GM12872 (cell line): ENCODE data around the gene CTXND2.

ENCODE experiments used
- CTCF ChIP-seq: IDR thresholded peaks from 3 replicates; pipeline ENCODE4 v1.5.1; 2011; ENCODE audit warnings: low read depth, mild to moderate bottlenecking, low read length, moderate library complexity; ENCODE audit not compliant: insufficient read depth

CTXND2 gene

GRCh38 chr1:150872572-150872971 is 14.4 kb upstream of the CTXND2 start:
- no peak for TF ChIP-seq CTCF

- TF ChIP-seq CTCF: no peak
Observed at GRCh38 chr1:150873521-150873920, 13.4 kb upstream of the CTXND2 start.

- no peak for TF ChIP-seq CTCF
Observed at GRCh38 chr1:150874455-150875196, 12.3 kb upstream of the CTXND2 start.

GRCh38 chr1:150875197-150876118 is 11.5 kb upstream of the CTXND2 start:
- TF ChIP-seq CTCF: no peak

GRCh38 chr1:150876119-150876454 is 10.8 kb upstream of the CTXND2 start:
- no peak for TF ChIP-seq CTCF

GRCh38 chr1:150881331-150882070 is 5.4 kb upstream of the CTXND2 start:
- TF ChIP-seq CTCF: no peak

GRCh38 chr1:150888727-150889126 is 1.8 kb downstream of the CTXND2 start:
- no peak for TF ChIP-seq CTCF
